PFSK-1 (cell line): ENCODE results near the gene OS9.

Source experiments
- FOXP2 ChIP-seq: optimal IDR thresholded peaks from 2 replicates; pipeline ENCODE3; 2011; ENCODE audit warnings: borderline replicate concordance, control low read depth, inconsistent platforms; ENCODE audit not compliant: insufficient read depth; ENCODE audit errors: extremely low read length, extremely low read depth
- POLR2AphosphoS5 ChIP-seq: IDR thresholded peaks from 2 replicates; pipeline ENCODE4 v1.6.1; 2012; ENCODE audit warnings: low read depth, mild to moderate bottlenecking, control low read depth, low read length, moderate library complexity
- REST ChIP-seq, 2 experiments: IDR thresholded peaks; 2 replicates each; pipeline versions ENCODE4 v1.6.1 to v1.8.0; 2011 to 2012; ENCODE audit warnings: low read depth in 2 of 2, low read length in 2 of 2, control low read depth in 1 of 2, inconsistent platforms in 1 of 2, mild to moderate bottlenecking in 1 of 2, moderate library complexity in 1 of 2; ENCODE audit not compliant: insufficient read depth in 1 of 2
- SIN3A ChIP-seq: IDR thresholded peaks from 2 replicates; pipeline ENCODE4 v1.6.1; 2012; ENCODE audit warnings: mild to moderate bottlenecking, low read length, moderate library complexity, borderline replicate concordance; ENCODE audit not compliant: insufficient read depth
- TAF1 ChIP-seq: IDR thresholded peaks from 2 replicates; pipeline ENCODE4 v1.6.1; 2012; ENCODE audit warnings: low read length, control low read depth, borderline replicate concordance; ENCODE audit not compliant: insufficient read depth

DNA sequence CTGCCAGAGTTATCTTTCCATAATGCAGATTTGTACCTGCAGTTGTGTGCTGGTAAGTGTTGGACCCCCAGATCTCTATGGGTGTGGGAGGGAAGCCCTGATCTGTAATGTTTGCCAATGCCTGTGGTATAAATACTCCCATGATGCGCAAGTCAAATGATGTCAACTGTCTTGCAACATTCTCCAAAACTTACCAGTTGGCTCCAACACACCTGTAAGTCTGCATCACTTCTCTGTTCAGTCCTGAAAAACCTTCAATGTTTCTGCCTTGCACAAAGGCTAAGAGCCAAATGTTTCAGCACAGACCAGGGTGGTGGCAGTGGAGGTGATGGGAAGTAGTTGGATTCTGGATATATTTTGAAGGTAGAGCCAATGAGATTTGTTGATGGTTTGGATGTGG is 3.1 kb downstream of the OS9 start:
- TF ChIP-seq POLR2AphosphoS5 = no peak
- TF ChIP-seq REST (IDR thresholded peaks at IDR 0.05; ENCODE audit: insufficient read depth in 1 of 2, low read depth in 2 of 2, low read length in 2 of 2) = no peak
- TF ChIP-seq SIN3A = no peak
- TF ChIP-seq TAF1 = no peak
- TF ChIP-seq FOXP2 = no peak
